Measurements from ENCODE around the gene SPACA9.

GRCh38 chr9:132885720-132886333, 7.1 kb downstream of the SPACA9 start:
- TF ChIP-seq CTCF (conservative IDR thresholded peaks at IDR 0.05) = no peak
- no peak for TF ChIP-seq EZH2 (IDR thresholded peaks at IDR 0.05; ENCODE audit: low read depth)
